ENCODE measurements around the gene TPP2.

TPP2 gene

DNA sequence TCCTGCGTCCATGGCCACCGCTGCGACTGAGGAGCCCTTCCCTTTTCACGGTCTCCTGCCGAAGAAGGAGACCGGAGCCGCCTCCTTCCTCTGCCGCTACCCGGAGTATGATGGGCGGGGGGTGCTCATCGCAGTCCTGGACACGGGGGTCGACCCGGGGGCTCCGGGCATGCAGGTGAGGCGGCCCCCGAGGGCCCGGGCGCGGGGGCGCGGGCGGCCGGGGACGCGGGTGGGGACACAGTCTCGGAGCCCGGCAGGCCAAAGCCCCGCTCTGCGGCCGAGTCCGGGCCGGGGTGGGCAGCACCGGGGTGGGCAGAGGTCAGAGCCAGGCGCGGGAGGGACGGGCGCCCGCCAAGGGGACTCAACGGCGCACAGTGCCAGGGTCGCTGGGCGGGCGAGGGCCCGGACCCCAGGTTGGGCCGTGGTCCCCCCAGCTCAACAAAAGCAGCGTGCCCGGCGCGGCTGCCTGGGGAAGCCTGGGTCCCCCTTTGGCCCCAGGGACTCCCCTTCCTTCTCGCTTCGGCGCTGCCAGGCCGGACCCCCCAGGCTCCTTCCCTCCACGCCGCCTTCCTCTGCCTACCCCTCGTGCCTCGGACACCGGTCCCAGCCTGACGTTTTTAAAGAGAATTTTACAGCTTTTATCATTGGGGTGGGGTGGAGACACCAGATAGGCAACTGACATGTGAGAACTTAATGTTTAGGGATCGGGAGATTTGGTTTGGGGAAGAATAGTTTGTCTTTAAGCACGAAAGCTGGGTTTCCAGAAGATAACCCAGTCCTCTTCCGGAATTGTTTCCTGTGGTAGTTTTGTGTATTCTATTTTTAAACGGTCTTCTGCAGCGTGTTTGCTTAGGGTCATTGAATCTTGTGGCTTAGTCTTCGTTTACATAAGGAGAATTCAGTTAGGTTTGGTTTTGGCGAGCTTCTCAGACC lies 509 bp downstream of the TPP2 start:
- no peak for DNase-seq

GRCh38 chr13:102598061-102598460 lies 1.3 kb downstream of the TPP2 start:
- DNase-seq, result no peak

DNA sequence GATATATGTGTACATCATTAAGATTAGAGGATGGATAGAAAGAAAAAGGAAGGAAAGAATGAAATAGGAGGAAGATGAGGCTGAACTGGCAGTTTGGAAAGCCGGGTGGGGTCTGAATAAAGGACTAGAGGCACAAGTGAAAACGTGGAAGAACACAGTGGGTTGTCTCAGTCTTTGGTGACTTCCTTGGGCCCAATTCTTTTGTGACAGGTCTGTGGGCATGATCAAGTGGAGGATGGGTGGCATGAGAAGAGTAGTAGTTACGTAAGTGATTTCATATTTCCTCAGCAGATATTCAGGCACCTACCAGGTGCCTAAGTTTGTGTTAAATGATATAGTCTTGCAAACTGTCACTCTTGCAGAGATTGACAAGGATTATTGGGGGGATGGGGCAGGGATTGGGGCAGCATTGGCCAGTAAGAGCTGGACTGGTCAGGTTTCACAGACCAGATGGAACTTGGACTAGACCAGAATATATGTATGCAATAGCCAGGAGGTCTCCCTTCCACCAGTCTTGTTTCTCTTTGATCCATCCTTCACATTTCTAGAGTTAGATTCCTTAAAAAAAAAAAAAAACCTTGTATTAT lies 2.7 kb downstream of the TPP2 start:
- no peak for DNase-seq

DNA sequence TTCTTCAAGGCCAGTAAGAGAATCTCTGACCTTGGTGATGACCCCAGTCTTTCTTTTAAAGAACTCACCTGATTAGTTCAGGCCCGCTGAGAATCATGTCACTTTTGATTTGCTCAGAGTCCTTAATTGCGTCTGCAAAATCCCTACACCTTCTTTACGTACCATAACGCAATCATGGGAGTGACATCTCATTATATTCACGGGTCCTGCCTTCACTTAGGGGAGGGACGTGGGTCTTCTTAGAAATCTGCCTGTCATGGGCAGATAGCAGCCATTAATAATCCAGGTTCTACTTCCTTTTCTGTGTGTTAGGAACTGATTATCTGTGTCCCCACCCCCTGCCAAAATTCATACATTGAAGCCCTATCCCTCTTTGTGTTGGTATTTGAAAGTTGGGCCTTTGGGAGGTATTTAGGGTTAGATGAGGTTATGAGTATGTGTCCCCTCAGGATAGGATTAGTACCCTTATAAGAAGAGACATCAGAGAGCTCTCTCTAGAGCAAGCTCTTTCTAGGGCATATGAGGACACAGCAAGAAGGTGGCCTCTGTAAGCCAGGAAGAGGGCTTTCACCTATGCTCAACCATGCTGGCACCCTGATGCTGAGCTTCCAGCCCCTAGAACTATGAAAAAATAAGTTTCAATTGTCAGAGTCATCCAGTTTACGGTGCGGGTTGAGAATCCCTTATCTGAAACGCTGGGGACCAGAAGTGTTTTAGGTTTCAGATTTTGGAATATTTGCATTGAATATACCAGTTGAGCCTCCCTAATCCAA lies 9.9 kb downstream of the TPP2 start:
- no peak for DNase-seq

- DNase-seq, result no peak
Measured at GRCh38 chr13:102608974-102609373, 12.2 kb downstream of the TPP2 start.

- DNase-seq, result no peak
Measured at GRCh38 chr13:102609696-102610095, 12.9 kb downstream of the TPP2 start.

DNA sequence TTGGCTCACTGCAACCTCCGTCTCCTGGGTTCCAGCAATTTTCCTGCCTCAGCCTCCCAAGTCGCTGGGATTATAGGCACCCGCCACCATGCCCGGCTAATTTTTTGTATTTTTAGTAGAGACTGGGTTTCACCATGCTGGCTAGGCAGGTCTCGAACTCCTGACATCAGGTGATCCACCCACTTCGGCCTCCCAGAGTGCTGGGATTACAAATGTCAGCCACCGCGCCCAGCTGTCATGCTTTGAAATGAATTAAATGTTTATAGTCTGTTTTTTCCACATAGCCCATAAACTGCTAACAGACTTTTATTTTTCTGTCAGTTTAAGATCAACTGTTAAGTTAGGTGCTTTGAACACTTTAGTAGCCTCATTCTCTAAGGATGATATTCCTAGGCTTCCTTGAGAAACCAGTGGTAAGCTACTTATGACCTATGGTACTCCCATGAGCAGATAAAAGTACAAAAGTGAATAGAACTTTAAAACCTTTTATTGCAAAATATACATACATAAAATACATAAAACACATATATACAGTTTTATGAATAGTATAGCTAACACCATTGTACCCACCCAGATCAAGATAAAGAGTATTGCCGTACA lies 13.6 kb downstream of the TPP2 start:
- DNase-seq, result no peak

DNA sequence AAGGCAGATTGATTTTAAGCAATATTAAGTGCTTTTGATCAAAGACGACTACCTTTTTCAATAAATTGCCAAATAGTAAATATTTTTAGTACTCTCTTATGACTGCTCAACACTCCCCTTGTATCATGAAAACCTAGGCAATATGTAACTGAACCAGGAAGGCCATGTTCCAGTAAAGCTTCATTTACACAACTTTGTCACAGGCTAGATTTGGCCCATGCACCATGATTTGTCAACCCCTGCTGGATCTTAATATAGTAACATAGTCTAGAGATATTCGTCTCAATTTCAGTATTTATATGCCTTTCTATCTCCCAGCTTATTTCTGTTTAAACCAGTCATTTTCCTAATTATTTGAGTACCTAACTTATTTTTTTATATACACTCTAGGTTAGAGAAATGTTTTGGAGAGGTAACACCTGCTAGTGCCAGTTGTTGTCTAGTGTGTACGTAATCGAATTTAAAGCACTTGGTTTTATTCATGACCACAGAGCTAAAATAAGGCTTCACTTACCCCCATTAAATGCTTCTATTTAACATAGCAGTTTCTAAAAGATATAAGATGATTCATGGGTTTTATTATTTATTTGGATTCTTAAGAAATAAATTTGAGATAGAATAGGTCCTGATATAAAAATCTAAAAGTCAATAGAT lies 21.0 kb downstream of the TPP2 start:
- DNase-seq, result no peak

- DNase-seq, result no peak
Measured at GRCh38 chr13:102620516-102620915, 23.7 kb downstream of the TPP2 start.

DNA sequence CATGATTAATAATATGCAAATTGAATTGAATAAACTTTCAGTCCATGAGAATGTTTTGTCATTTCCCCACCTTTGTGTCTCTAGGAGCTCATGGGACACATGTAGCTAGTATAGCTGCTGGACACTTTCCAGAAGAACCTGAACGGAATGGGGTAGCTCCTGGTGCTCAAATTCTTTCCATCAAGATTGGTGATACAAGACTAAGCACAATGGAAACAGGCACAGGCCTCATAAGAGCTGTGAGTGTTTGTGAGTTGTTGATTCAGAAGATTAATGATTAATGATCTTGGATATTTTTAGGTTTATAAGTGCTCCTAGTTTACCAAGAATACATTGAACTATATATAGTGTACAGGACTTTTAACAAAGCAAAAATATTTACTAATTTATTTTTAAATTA lies 30.1 kb downstream of the TPP2 start:
- DNase-seq, result no peak

- DNase-seq, result no peak
Measured at GRCh38 chr13:102628559-102628958, 31.8 kb downstream of the TPP2 start.

DNA sequence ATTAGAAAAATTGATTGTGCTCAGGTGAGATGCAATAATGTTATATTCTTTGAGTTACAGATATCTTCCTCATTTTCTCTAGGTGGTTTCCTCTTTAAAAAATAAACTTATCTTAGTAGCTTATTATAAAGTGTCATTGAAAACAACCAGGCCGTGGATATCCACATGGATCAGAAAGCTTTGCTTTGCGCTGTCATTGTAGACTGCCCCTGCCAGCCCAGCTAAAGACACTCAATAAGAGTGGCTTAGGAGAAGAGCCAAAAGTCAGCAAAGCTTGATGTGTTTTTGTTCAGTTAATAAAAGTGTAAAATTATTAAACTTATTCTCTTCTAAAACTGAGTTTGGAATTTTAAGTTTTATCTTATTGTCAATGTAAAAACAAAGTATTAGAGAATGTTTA lies 34.4 kb downstream of the TPP2 start:
- DNase-seq, result no peak

DNA sequence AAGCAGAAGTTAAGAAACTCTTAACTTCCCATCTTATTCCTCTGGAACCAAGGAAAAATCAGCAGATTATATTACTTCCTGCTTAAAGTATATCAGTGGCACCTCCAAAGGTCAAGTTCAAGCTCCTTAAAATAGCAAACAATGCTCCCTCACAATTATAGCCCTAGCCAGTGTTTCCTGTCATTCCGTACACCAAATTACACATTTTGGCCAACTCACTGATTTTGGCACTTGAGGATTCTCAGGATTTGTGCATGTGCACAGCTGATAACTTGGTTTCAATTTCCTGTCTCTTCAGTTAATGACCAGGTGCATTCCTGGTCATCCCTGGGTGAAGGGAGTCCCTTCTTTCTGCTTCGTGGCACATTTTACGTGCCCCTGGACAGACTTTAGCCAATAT lies 42.0 kb downstream of the TPP2 start:
- no peak for DNase-seq

DNA sequence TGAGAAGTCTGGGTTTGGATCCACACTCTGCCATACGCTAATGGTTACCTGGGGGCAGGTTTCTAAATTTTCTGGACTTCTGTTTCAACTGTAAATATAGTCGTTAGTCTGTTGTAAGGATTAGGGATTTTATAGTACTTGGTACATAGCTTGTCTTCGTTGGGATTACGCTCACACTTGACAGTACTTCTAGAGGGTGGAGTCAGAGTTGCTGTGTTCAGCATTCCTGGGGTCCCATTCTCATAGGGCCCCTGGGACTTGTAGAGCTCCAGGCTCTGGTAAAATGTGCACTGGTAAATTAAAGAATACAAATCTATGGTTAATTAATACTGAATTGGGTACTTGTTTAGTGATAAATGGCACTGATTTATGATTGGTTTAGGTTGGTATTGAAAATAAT lies 45.2 kb downstream of the TPP2 start:
- DNase-seq, result no peak

DNA sequence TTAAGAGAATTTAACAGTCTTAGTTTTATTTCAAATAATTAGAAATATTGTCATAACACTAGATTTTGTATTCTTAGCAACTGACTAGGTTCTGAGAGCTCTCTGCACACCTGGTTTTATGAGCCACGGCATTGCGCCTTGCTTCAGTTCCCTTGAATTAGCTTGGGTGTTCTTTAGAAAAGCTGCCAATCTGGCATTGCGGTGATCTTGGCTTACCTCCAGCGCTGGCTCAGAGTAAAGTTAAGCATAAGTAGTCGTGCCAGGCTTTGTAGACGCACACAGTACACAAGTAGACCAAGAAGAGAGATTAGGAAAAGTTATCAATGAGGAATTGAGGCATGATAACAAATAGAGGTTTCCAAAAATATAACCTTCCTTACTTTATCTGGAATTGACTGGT lies 45.7 kb downstream of the TPP2 start:
- no peak for DNase-seq

GRCh38 chr13:102643656-102644055 lies 46.9 kb downstream of the TPP2 start:
- DNase-seq, result no peak

DNA sequence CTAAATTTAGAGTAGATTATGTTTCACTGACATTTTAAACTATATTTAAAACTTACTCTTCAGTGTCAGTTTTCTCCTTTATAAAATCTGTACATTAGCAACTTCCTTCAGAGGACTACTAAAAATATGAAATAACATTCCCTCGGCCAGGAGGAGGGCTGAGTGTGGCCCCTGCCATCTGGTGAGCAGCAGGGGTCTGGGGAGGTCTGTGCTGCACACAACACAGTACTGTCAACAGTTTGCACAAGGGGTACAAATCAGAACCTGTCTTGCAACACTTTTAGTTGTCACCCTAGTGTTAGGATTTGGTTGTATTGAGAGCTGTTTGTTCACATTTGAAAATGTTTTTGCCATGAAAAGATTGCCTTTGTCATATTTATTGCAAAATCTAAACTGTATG lies 48.9 kb downstream of the TPP2 start:
- DNase-seq, result no peak

DNA sequence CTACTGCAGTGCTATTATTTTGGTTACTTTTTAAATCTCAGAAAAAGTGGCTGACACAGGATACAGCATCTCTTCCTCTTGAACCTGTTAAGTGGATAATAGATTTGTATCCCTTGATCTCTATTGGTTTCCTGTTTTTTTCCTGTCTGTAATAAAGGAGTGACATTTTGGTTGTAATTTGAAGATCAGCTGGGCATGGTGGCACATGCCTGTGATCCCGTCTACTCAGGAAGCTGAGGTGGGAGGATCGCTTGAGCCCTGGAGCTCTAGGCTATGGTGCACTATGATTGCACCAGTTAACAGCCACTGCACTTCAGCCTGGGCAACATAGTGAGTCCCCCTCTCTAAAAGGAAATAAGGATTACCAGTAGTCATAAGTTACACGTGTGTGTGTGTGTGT lies 51.3 kb downstream of the TPP2 start:
- DNase-seq, result no peak

- no peak for DNase-seq
Measured at GRCh38 chr13:102650444-102650843, 53.7 kb downstream of the TPP2 start.

GRCh38 chr13:102651392-102651791 lies 54.6 kb downstream of the TPP2 start:
- no peak for DNase-seq

- no peak for DNase-seq
Measured at GRCh38 chr13:102651892-102652291, 55.1 kb downstream of the TPP2 start.

GRCh38 chr13:102654756-102655155 lies 58.0 kb downstream of the TPP2 start:
- DNase-seq, result no peak

- no peak for DNase-seq
Measured at GRCh38 chr13:102657630-102658029, 60.8 kb downstream of the TPP2 start.

All from NCI-H2029 (cell line).